PC-3 (cell line): ENCODE results near the gene NPB. TPM values are rescaled to one million over a fixed set of nuclear protein-coding genes. Genes with fewer than 3 reads are reported as not detected.

Experiments
- ATAC-seq: fragments of 200-7000 bp; cut with Tn5 transposase; 2 replicates; pipeline ENCODE4 v1.9.1; 2020; ENCODE audit warnings: mild to moderate bottlenecking, moderate library complexity
- Bru-seq: library from RNA; stranded (reverse); fragments of 400-500 nt; gene quantifications from one replicate; lab custom pipeline; 2021; lab: Mats Ljungman, UMichigan
- BruChase-seq, 2 experiments: library from RNA; stranded (reverse); fragments of 400-500 nt; gene quantifications; one replicate each; lab custom pipeline; 2021; lab: Mats Ljungman, UMichigan
- BruUV-seq: library from RNA; stranded (reverse); fragments of 400-500 nt; replicated peaks from 2 replicates; lab custom pipeline; 2021; lab: Mats Ljungman, UMichigan
- CTCF ChIA-PET: fragments of 300-600 bp; sonication (Branson Sonifier 250); formaldehyde crosslinking; loops from one replicate; lab custom pipeline; 2022; ENCODE audit warnings: antibody characterized with exemption; lab: Charles Lee
- POLR2A ChIA-PET: fragments of 300-600 bp; sonication (Branson Sonifier 250); formaldehyde crosslinking; loops from one replicate; lab custom pipeline; 2022; ENCODE audit warnings: antibody characterized with exemption; ENCODE audit not compliant: unreplicated experiment; lab: Charles Lee
- DNase-seq: peaks from one replicate; pipeline ENCODE4 v3.0.0-alpha.2; 2015
- H2AFZ ChIP-seq: fragments of 300-600 bp; sonication (generic); 2 replicates; pipeline ENCODE4 v1.6.0; 2016; ENCODE audit warnings: antibody characterized with exemption, low read length
- H3F3A ChIP-seq: fragments of 300-600 bp; sonication (generic); one replicate; pipeline ENCODE4 v1.6.0; 2017; ENCODE audit warnings: antibody characterized with exemption, low read length, control low read depth, mild to moderate bottlenecking; ENCODE audit not compliant: unreplicated experiment
- H3K27ac ChIP-seq: fragments of 300-600 bp; sonication (generic); 2 replicates; pipeline ENCODE4 v1.5.1; 2016; ENCODE audit warnings: mild to moderate bottlenecking, low read length
- H3K27me3 ChIP-seq: fragments of 300-600 bp; sonication (generic); 2 replicates; pipeline ENCODE4 v1.6.1; 2016; ENCODE audit warnings: low read length, mixed read lengths
- H3K36me3 ChIP-seq: fragments of 300-600 bp; sonication (generic); 2 replicates; pipeline ENCODE4 v1.6.1; 2016; ENCODE audit warnings: low read depth, mixed run types, low read length, mixed read lengths
- H3K4me1 ChIP-seq: fragments of 300-600 bp; sonication (generic); 2 replicates; pipeline ENCODE4 v1.5.1; 2016; ENCODE audit warnings: low read length; ENCODE audit not compliant: insufficient read depth
- H3K4me2 ChIP-seq: fragments of 300-600 bp; sonication (generic); 2 replicates; pipeline ENCODE4 v1.6.0; 2016; ENCODE audit warnings: low read length
- H3K4me3 ChIP-seq: fragments of 300-600 bp; sonication (generic); 2 replicates; pipeline ENCODE4 v1.5.1; 2016; ENCODE audit warnings: mild to moderate bottlenecking, low read length, mixed read lengths
- H3K79me2 ChIP-seq: fragments of 300-600 bp; sonication (generic); 2 replicates; pipeline ENCODE4 v1.6.1; 2017; ENCODE audit warnings: low read length, mixed read lengths
- H3K9ac ChIP-seq: fragments of 300-600 bp; sonication (generic); 2 replicates; pipeline ENCODE4 v1.6.0; 2016; ENCODE audit warnings: mild to moderate bottlenecking, low read length
- H3K9me2 ChIP-seq: fragments of 300-600 bp; sonication (generic); replicated peaks from 2 replicates; pipeline ENCODE4 v1.6.1; 2016; ENCODE audit warnings: mixed run types, low read length, mixed read lengths
- H3K9me3 ChIP-seq: fragments of 300-600 bp; sonication (generic); 2 replicates; pipeline ENCODE4 v1.6.1; 2016; ENCODE audit warnings: low read length, mixed read lengths
- H4K20me1 ChIP-seq: fragments of 300-600 bp; sonication (generic); 2 replicates; pipeline ENCODE4 v1.6.1; 2016; ENCODE audit warnings: low read length, mixed read lengths
- EZH2 ChIP-seq: fragments of 300-600 bp; sonication (generic); IDR thresholded peaks from one replicate; pipeline ENCODE4 v1.6.1; 2017; ENCODE audit warnings: antibody characterized with exemption, mild to moderate bottlenecking, low read length; ENCODE audit not compliant: unreplicated experiment
- EZH2phosphoT487 ChIP-seq: fragments of 300-600 bp; sonication (generic); IDR thresholded peaks from 2 replicates; pipeline ENCODE4 v1.6.1; 2018; ENCODE audit warnings: mild to moderate bottlenecking, antibody characterized with exemption, low read length, borderline replicate concordance
- intact Hi-C: fragments of 100-400 bp; cut with micrococcal nuclease; formaldehyde crosslinking; loops from 2 replicates; pipeline ENCODE4 v1.9.0; 2023
- long read RNA-seq: library from polyadenylated mRNA; unstranded; transcript quantifications from one replicate; pipeline ENCODE4 v2.0.0, GENCODE V29; 2021; ENCODE audit not compliant: unreplicated experiment
- total RNA-seq: library from RNA; depleted of rRNA; stranded (reverse); fragments of >200 nt; gene quantifications from 2 replicates; pipeline ENCODE4 v1.2.3, GENCODE V29; 2014; rRNA removed
- TF ChIP-seq, protein P1 (sequence below): fragments of 300-600 bp; sonication (generic); conservative IDR thresholded peaks from 2 replicates; pipeline ENCODE4 v1.5.1; 2017; ENCODE audit warnings: antibody characterized with exemption, low read depth, mild to moderate bottlenecking, low read length

Gene NPB
- 0.07 and 0.17 TPM in 2 replicates for total RNA-seq
- percentile 34 among the genes with signal in this experiment for Bru-seq, nascent RNA
- percentile 17 among the genes with signal in this experiment for BruChase-seq, experiment 1, labeled RNA remaining after a 6-hour chase
- percentile 24 among the genes with signal in this experiment for BruChase-seq, experiment 2, labeled RNA remaining after a 2-hour chase
- long read RNA-seq, partial matches to known transcripts, result 0 of 2 reads
- long read RNA-seq, other reads (novel, unspliced or antisense), result 0 of 2 reads

GRCh38 chr17:81902023-81902652, at the start of gene NPB:
Gene NPB, plus strand, starts transcription at chr17:81902238. Its CDS starts 40 bp downstream, at chr17:81902278.
- CTCF ChIA-PET, result no interaction called here
- no peak within 1 kb of the TSS for H3K4me2 ChIP-seq
- no peaks in the 10 kb centered on the region for H4K20me1 ChIP-seq
- peaks cover 27% of the 10 kb centered on the region for H3K4me1 ChIP-seq
- no peak within 1 kb of the TSS for H2AFZ ChIP-seq
- H3K9ac ChIP-seq, result no peak within 1 kb of the TSS
- no TSS peak for BruUV-seq
- no peak for DNase-seq
- peaks cover 6% of the 10 kb centered on the region; the same call in 1 of the 2 replicates for H3K36me3 ChIP-seq
- intact Hi-C loops, result no loop called here
- H3K9me3 ChIP-seq, result no peaks in the 10 kb centered on the region
- no peak within 1 kb of the TSS for H3K4me3 ChIP-seq
- peaks cover 18% of the 10 kb centered on the region for H3F3A ChIP-seq
- H3K9me2 ChIP-seq, result no peaks in the 10 kb centered on the region
- no peak for ATAC-seq
- H3K79me2 ChIP-seq, result peaks cover 12% of the 10 kb centered on the region; the same call in 1 of the 2 replicates
- no peak within 1 kb of the TSS for H3K27ac ChIP-seq
- no peaks in the 10 kb centered on the region for H3K27me3 ChIP-seq
- POLR2A ChIA-PET, result no interaction called here
- no peak for TF ChIP-seq EZH2

- H2AFZ ChIP-seq, result no peak overlapping the region
- BruUV-seq, result no TSS peak
- ChIA-PET CTCF (interaction anchor here (0.6 kb wide), 1 partner anchor 120 kb away, joined by 10 read pairs; no protein-coding TSS in a partner anchor), POLR2A (no interaction called here)
- no peaks in the 10 kb centered on the region for H3F3A ChIP-seq
- peaks cover 52% of the 10 kb centered on the region for H4K20me1 ChIP-seq
- peak; percentile 14; the same call in 1 of the 2 replicates for ATAC-seq
- H3K79me2 ChIP-seq, result peaks cover 91% of the 10 kb centered on the region
- H3K27me3 ChIP-seq, result no peaks in the 10 kb centered on the region
- no peaks in the 10 kb centered on the region for H3K9me2 ChIP-seq
- H3K9ac ChIP-seq, result no peak overlapping the region
- intact Hi-C loops, result no loop called here
- no peaks in the 10 kb centered on the region for H3K9me3 ChIP-seq
- peak; percentile 57 for DNase-seq
- no peak overlapping the region for H3K4me3 ChIP-seq
- peaks cover 49% of the 10 kb centered on the region for H3K36me3 ChIP-seq
- peaks cover 26% of the 10 kb centered on the region for H3K4me1 ChIP-seq
- no peak for TF ChIP-seq EZH2phosphoT487
- TF ChIP-seq, protein P1, sequence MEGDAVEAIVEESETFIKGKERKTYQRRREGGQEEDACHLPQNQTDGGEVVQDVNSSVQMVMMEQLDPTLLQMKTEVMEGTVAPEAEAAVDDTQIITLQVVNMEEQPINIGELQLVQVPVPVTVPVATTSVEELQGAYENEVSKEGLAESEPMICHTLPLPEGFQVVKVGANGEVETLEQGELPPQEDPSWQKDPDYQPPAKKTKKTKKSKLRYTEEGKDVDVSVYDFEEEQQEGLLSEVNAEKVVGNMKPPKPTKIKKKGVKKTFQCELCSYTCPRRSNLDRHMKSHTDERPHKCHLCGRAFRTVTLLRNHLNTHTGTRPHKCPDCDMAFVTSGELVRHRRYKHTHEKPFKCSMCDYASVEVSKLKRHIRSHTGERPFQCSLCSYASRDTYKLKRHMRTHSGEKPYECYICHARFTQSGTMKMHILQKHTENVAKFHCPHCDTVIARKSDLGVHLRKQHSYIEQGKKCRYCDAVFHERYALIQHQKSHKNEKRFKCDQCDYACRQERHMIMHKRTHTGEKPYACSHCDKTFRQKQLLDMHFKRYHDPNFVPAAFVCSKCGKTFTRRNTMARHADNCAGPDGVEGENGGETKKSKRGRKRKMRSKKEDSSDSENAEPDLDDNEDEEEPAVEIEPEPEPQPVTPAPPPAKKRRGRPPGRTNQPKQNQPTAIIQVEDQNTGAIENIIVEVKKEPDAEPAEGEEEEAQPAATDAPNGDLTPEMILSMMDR, result peak; percentile 49; the same call in 1 of the 2 replicates
- no peak for TF ChIP-seq EZH2
- no peak overlapping the region for H3K27ac ChIP-seq
- H3K4me2 ChIP-seq, result no peak overlapping the region
These were observed 46.9 kb upstream of the NPB start for GRCh38 chr17:81854974-81855774.
